Measurements from ENCODE around the gene USP30.

DNA sequence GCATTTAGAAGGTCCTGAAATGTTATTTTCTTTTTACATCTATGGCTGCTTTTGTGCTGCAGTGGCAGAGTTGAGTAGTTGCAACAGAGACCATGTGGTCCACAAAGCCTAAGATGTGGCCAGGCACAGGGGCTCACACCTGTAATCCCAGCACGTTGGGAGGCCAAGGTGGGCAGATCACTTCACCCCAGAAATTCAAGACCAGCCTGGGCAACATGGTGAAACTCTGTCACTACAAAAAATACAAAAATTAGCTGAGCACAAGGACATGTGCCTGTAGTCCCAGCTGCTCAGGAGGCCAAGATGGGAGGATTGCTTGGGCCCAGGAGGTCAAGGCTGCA, 13.4 kb downstream of the USP30 start:
- no peak for TF ChIP-seq EZH2 (IDR thresholded peaks at IDR 0.05; ENCODE audit: borderline replicate concordance, low read depth, low read length, poor library complexity, severe bottlenecking)
- TF ChIP-seq, protein P1, sequence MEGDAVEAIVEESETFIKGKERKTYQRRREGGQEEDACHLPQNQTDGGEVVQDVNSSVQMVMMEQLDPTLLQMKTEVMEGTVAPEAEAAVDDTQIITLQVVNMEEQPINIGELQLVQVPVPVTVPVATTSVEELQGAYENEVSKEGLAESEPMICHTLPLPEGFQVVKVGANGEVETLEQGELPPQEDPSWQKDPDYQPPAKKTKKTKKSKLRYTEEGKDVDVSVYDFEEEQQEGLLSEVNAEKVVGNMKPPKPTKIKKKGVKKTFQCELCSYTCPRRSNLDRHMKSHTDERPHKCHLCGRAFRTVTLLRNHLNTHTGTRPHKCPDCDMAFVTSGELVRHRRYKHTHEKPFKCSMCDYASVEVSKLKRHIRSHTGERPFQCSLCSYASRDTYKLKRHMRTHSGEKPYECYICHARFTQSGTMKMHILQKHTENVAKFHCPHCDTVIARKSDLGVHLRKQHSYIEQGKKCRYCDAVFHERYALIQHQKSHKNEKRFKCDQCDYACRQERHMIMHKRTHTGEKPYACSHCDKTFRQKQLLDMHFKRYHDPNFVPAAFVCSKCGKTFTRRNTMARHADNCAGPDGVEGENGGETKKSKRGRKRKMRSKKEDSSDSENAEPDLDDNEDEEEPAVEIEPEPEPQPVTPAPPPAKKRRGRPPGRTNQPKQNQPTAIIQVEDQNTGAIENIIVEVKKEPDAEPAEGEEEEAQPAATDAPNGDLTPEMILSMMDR (conservative IDR thresholded peaks at IDR 0.05; ENCODE audit: low read depth, low read length), result no peak

Measured in A673 (cell line).